Thoracic aorta (tissue), 2 donors: ENCODE data around the gene HACD4. TPM values are rescaled to one million over a fixed set of nuclear protein-coding genes. Genes with fewer than 3 reads are reported as not detected.

Source experiments
- ATAC-seq: fragments of 150-250 bp; one replicate; pipeline ENCODE4 v1.8.0; 2017; ENCODE audit warnings: low read depth; ENCODE audit not compliant: insufficient number of reproducible peaks, low FRiP score
- DNase-seq: peaks from one replicate; pipeline ENCODE4 v3.0.0-alpha.2; 2020; ENCODE audit warnings: low spot score
- H3K27ac ChIP-seq, 2 donors: fragments of 200-600 bp; sonication (generic); 1 replicate in 1 of 2; 2 replicates in 1 of 2; pipeline ENCODE4 v1.5.1; 2016; ENCODE audit warnings: mild to moderate bottlenecking in 2 of 2, moderate library complexity in 2 of 2
- H3K27me3 ChIP-seq: fragments of 200-600 bp; sonication (generic); replicated peaks from 2 replicates; pipeline ENCODE4 v1.6.0; 2016; ENCODE audit warnings: mild to moderate bottlenecking; ENCODE audit not compliant: insufficient read depth
- H3K36me3 ChIP-seq: fragments of 200-600 bp; sonication (generic); one replicate; pipeline ENCODE4 v1.5.1; 2016
- H3K4me1 ChIP-seq, 2 donors: fragments of 200-600 bp; sonication (generic); 1 replicate in 1 of 2; 2 replicates in 1 of 2; pipeline versions ENCODE4 v1.5.1 to v1.6.0; 2016; ENCODE audit warnings: low read depth in 2 of 2, mild to moderate bottlenecking in 1 of 2; ENCODE audit not compliant: control insufficient read depth in 1 of 2
- H3K4me3 ChIP-seq: fragments of 200-600 bp; sonication (generic); 2 replicates; pipeline ENCODE4 v1.5.1; 2016; ENCODE audit warnings: mild to moderate bottlenecking
- H3K9me3 ChIP-seq: fragments of 200-600 bp; sonication (generic); 2 replicates; pipeline ENCODE4 v1.5.1; 2016
- total RNA-seq, 2 donors: library from RNA; depleted of rRNA; stranded (reverse); fragments of >200 nt; gene quantifications; one replicate each; pipeline versions ENCODE4 v1.1.0 to v1.2.3, GENCODE V29; 2016
- TF ChIP-seq, protein P1 (sequence below): fragments of 200-600 bp; sonication (generic); IDR thresholded peaks from one replicate; pipeline ENCODE4 v1.5.1; 2019; ENCODE audit warnings: antibody characterized with exemption

The HACD4 gene
- total RNA-seq, 2 donors from 2014 or later: 2.0 to 8.4 TPM

DNA sequence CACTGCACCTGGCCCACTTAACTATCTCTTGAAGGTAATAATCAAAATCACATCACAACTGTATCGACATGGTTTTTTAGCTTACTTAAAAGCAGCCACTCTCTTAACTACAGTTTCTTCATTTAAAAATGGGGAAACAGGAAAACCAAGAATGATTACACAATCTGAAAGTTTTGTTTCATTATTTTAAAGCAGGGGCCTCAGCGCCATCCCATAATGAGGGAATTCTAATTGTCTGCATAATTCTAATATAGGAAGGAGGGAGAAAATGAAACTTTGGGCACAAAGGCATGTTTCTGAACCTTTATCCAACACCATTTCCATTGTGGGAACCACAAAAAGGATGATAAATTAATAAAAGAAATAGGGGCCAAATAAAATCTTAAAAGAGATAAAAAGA is 7.6 kb downstream of the HACD4 start:
- Histone ChIP-seq H3K4me3 (no peak overlapping the region), H3K4me1 (no peaks in the 10 kb centered on the region), H3K27ac (no peak overlapping the region), H3K9me3 (no peaks in the 10 kb centered on the region), H3K27me3 (no peaks in the 10 kb centered on the region), H3K36me3 (no peaks in the 10 kb centered on the region)
- TF ChIP-seq, protein P1, sequence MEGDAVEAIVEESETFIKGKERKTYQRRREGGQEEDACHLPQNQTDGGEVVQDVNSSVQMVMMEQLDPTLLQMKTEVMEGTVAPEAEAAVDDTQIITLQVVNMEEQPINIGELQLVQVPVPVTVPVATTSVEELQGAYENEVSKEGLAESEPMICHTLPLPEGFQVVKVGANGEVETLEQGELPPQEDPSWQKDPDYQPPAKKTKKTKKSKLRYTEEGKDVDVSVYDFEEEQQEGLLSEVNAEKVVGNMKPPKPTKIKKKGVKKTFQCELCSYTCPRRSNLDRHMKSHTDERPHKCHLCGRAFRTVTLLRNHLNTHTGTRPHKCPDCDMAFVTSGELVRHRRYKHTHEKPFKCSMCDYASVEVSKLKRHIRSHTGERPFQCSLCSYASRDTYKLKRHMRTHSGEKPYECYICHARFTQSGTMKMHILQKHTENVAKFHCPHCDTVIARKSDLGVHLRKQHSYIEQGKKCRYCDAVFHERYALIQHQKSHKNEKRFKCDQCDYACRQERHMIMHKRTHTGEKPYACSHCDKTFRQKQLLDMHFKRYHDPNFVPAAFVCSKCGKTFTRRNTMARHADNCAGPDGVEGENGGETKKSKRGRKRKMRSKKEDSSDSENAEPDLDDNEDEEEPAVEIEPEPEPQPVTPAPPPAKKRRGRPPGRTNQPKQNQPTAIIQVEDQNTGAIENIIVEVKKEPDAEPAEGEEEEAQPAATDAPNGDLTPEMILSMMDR: no peak
- no peak for ATAC-seq
- no peak for DNase-seq

DNA sequence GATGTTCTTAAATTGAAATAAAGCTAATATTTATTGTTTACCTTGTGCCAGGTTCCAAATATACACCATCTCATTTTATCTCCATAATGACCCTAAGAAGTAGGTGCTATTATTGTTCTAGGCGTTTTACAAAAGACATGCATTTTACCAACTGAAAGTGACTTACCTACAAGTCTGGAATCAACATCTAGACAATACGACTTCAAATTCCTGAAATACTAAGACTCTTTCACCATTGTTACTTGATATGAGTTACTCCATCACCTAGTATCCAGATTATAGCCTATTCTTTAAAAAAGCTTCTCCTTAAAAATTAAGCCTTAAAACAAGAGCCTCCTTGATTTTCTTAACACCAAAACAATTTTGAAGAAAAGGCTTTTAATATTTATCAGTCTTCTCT is 13.3 kb downstream of the HACD4 start:
- DNase-seq: no peak
- no peak for ATAC-seq
- Histone ChIP-seq H3K4me1 (peaks cover 9 to 12% of the 10 kb centered on the region in 2 donors), H3K36me3 (no peaks in the 10 kb centered on the region), H3K27me3 (no peaks in the 10 kb centered on the region), H3K9me3 (no peaks in the 10 kb centered on the region), H3K27ac (no peak overlapping the region), H3K4me3 (no peak overlapping the region)
- TF ChIP-seq, protein P1: no peak

DNA sequence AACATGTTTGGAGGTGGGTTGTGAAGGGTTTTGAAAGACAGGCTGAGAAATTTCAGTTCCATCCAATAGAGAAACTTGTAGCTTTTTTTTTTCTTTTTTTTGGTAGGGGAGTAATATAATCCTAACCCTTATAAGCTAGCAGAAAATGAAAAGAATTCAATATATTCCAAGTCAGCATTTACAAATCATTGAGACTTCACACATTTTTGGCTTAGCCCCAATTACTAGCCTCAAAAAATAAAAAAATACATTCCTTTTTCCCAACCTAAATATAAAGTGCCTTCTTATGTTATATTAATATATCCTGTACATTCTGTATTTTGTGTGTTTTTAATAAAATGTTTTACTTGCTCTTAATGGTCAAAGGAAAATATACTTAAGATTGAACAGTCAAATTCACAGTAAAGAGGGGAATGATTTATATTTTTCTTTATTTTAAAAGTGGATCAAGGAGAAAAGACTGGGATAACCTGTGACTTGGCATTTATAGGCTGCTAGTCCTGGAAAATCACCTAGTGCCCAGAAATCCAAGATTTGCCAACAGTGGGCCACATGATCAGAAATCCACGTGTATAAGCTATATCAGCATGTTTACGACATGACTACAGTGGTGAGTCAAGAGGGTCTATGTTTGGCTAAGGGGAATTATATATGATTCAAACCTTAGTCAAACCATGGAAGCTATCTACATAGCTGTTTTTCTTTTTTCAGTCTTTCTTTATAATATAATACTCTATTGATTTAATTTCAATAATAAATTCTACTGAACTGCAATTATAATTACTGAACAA is 14.5 kb downstream of the HACD4 start:
- Histone ChIP-seq H3K36me3 (no peaks in the 10 kb centered on the region), H3K4me3 (no peak overlapping the region), H3K27me3 (no peaks in the 10 kb centered on the region), H3K9me3 (no peaks in the 10 kb centered on the region), H3K27ac (no peak overlapping the region), H3K4me1 (peaks cover 9 to 12% of the 10 kb centered on the region in 2 donors)
- ATAC-seq (no peak), DNase-seq (no peak)
- TF ChIP-seq, protein P1: no peak

DNA sequence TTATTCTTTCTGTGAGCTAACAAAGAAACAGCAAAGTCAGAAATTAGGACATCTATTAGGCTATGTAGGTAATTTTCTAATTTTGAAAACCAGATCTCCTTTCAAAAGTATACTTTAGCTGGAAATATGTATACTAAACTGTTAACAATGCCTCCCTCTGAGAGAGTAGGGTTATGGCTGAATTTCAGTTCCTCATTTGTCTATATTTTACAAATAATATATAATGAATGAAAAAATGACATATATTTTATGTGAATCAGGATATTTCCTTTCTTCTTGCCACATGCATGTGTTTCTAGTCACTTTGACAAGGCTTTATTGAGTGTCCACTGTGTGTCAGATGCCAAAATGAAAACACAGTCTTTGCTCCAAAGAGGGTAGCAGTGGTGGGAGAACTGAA is 15.4 kb downstream of the HACD4 start:
- no peak for DNase-seq
- TF ChIP-seq, protein P1: no peak
- ATAC-seq: no peak
- no peak overlapping the region for H3K4me3 ChIP-seq
- no peaks in the 10 kb centered on the region for H3K9me3 ChIP-seq
- no peak overlapping the region for H3K27ac ChIP-seq
- H3K4me1 ChIP-seq: peaks cover 9 to 12% of the 10 kb centered on the region in 2 donors
- no peaks in the 10 kb centered on the region for H3K36me3 ChIP-seq
- H3K27me3 ChIP-seq: no peaks in the 10 kb centered on the region

DNA sequence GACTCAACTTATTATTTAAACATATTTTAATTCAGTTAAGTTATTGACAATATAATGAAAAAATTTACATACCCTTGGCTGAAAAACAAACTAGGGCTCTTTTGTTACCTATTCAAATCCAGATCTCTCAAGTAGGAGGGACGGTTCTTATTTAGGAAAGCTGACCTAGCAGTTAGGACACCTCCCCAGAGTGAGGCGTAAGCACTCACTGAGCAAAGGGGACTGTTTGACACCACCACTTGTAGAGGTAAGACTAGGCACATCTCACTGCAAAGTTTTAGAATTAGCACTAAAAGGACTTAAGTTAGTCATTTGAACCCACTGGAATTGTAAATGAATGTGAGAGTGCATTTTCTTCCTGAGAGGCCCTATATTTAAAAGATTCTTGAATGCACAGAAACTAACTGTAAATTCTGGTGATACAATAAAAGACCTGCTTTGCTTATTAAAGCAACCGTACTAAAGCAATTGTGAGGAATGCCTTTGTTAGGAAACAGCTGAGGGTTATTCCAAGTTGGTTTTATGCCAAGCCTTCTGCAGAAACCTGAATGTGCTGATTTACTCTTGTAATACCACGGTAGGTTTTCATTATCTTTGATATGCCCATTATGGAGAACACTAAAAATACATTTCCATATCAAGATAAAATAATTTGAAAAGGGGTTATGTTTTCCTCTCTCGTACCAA is 16.2 kb downstream of the HACD4 start:
- H3K27ac ChIP-seq: no peak overlapping the region
- TF ChIP-seq, protein P1: no peak

More for the DNA sequence above, 16.2 kb downstream of the HACD4 start:
- ATAC-seq (no peak), DNase-seq (no peak)
- peaks cover 9 to 12% of the 10 kb centered on the region in 2 donors for H3K4me1 ChIP-seq
- H3K27me3 ChIP-seq: no peaks in the 10 kb centered on the region
- H3K4me3 ChIP-seq: no peak overlapping the region
- no peaks in the 10 kb centered on the region for H3K9me3 ChIP-seq
- no peaks in the 10 kb centered on the region for H3K36me3 ChIP-seq
